HG03521 (cell line): ENCODE measurements around the gene MSI2.
A peak's percentile ranks its signal among the peaks of the same experiment; 100 is the strongest.

Source experiments
- ATAC-seq: cut with Tn5 transposase; IDR thresholded peaks from one replicate; pipeline ENCODE4 v1.9.1; 2021; ENCODE audit warnings: mild to moderate bottlenecking, moderate library complexity; ENCODE audit not compliant: unreplicated experiment

The MSI2 gene

GRCh38 chr17:57548421-57549410 lies 292.4 kb downstream of the MSI2 start:
- ATAC-seq = no peak

GRCh38 chr17:57549468-57549867 lies 293.1 kb downstream of the MSI2 start:
- ATAC-seq = no peak

GRCh38 chr17:57550016-57550415 lies 293.7 kb downstream of the MSI2 start:
- ATAC-seq = no peak

GRCh38 chr17:57550668-57551315 lies 294.5 kb downstream of the MSI2 start:
- ATAC-seq = no peak

GRCh38 chr17:57551321-57552079 lies 295.2 kb downstream of the MSI2 start:
- no peak for ATAC-seq

GRCh38 chr17:57552114-57552624 lies 295.8 kb downstream of the MSI2 start:
- peak; percentile 59 for ATAC-seq

GRCh38 chr17:57553526-57553925 lies 297.2 kb downstream of the MSI2 start:
- ATAC-seq = no peak

- no peak for ATAC-seq
These were observed 297.9 kb downstream of the MSI2 start for GRCh38 chr17:57553991-57554825.

- ATAC-seq = no peak
These were observed 298.7 kb downstream of the MSI2 start for GRCh38 chr17:57554826-57555635.

GRCh38 chr17:57555636-57556175 lies 299.4 kb downstream of the MSI2 start:
- no peak for ATAC-seq

GRCh38 chr17:57556320-57556719 lies 300.0 kb downstream of the MSI2 start:
- ATAC-seq = no peak

- ATAC-seq = no peak
These were observed 300.7 kb downstream of the MSI2 start for GRCh38 chr17:57556977-57557376.

GRCh38 chr17:57557416-57557815 lies 301.1 kb downstream of the MSI2 start:
- ATAC-seq = no peak

GRCh38 chr17:57557834-57558681 lies 301.7 kb downstream of the MSI2 start:
- no peak for ATAC-seq

- ATAC-seq = no peak
These were observed 302.9 kb downstream of the MSI2 start for GRCh38 chr17:57559226-57559625.

- no peak for ATAC-seq
These were observed 303.5 kb downstream of the MSI2 start for GRCh38 chr17:57559634-57560318.

GRCh38 chr17:57560319-57560705 lies 304.0 kb downstream of the MSI2 start:
- no peak for ATAC-seq
